DND-41 (cell line): ENCODE results near the gene MEGF11.

Experiments used
- CTCF ChIP-seq: IDR thresholded peaks from 2 replicates; pipeline ENCODE4 v1.5.1; 2012; ENCODE audit warnings: borderline replicate concordance, low read length, moderate library complexity, mild to moderate bottlenecking; ENCODE audit not compliant: poor library complexity, severe bottlenecking; ENCODE audit errors: extremely low read depth
- EZH2 ChIP-seq: IDR thresholded peaks from 3 replicates; pipeline ENCODE4 v1.6.1; 2012; ENCODE audit warnings: borderline replicate concordance, low read depth, mild to moderate bottlenecking, moderate library complexity, low read length, inconsistent platforms; ENCODE audit not compliant: severe bottlenecking

- TF ChIP-seq CTCF (no peak), EZH2 (no peak)
Measured at GRCh38 chr15:66163553-66163952, 90.0 kb downstream of the MEGF11 start.
